Activated gamma-delta T cell treated with Interleukin-2 at 50 U/mL for 16 hours (primary cell): ENCODE results near the gene SPOCK2.

ENCODE experiments used
- DNase-seq: peaks from one replicate; pipeline ENCODE4 v3.0.0-alpha.2; 2020

SPOCK2 gene

DNA sequence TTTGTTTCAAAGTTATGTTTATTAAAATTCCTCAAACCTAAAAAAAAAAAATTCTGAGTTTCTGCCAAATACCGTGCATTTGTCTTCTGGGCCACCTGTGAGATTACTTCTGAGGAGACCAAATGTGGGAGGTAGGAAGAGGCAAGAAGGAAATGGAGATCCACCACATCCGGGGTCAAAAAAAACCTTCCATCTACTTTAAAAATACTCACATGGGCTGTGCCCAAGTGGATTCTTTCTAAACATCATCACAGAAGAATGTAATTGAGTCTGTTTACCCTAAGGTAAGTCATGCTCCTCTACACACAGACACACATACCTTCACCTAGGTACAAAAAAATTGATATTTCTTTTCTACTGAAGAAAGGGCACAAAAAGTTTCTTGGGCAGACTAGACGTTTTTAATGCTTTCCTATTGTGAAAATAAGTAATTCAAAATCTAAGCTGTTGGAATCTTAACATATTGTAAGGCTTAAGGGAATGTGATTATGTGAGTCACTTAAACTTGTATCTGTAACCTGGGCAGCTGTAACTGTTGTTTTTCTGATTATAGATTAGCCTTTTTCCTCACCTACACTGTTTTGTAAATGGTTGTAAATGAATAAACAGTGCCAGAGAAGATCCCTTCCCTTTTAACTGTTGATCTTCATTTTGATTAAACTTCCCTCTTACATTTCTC is 19.1 kb upstream of the SPOCK2 start:
- peak; percentile 31 for DNase-seq

DNA sequence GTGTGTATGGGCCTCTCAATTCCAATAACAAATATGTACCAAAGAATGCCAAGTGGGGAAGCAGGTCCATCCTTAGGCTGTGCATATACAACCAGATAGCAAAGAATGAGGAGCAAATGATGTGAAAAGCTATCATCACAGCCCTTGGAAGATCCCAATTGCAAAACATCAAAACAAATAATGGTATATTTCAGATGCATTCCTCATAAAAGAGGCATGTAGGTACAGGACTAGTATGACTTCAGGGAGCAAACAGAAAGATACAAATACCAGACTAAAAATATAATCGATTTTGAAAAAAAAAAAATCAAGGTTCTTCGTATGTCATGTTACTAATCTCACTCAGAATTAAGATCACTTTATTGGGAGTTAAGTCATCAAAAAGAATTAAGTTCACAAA is 18.5 kb upstream of the SPOCK2 start:
- no peak for DNase-seq

DNA sequence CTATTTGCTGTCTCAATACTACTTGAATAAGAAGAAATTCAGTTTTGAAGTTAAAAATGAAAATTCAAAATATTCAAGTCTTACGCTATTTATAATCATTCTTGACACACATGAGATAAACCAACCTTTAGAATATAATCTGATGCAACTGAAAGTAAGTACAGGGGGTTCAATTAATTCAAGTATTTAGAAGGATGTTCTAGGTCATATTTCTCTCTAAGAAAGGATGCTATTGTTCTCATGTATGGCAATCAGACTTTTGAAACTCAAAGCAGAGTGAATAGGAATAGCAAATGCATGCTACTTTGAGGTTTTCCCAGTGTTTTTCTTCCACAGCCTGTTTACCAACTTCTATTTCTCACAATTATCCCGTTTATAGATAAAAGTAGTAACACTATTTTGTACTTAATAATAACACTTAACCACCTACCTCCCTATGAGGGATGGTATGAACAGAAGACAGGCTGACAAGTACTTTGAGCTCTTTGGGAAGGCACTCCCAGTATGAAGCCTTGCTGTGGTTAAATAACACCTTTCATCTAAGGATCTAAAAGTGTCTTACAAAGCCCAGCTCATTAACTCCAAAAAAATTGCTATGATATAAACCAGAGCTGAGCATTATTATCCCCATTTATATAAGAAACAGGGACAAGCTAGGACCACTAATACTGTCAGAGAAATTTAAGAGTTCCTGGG is 18.0 kb upstream of the SPOCK2 start:
- no peak for DNase-seq

DNA sequence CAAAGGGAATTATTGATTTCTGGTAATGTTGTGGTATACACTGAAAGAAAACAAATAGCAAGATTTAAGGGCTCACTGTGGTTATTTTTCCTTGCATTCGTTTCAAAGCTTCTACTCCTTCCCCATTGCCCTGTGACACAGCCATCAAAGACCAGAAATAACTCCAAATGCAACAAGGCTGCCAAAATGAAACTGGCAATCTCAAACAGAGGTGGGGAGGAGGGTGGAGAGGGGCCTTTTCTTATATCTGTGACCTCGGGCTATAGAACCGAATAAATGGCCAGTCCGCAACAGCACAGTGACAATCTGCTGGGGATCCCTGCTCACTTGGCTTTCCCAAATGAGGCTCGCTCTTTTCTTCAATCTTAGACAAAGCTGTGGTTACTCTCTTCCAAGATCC is 17.4 kb upstream of the SPOCK2 start:
- no peak for DNase-seq

DNA sequence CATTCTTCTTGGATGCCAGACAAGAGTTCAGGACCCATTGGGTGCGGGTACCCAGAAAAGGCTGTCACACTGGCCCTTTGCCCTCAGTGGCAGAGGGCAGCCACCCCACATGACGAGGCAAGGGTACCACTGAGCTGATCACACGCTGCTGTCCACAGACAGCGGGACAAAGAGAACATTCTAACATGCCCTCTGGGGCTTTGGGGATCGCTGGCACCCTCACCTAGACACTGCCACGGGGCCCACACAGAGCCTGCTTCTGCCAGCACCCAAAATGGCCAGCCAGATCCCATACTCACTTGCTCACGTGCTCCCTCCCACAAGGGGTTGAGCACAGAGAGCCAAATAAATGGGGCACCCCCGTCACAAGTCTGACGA is 16.7 kb upstream of the SPOCK2 start:
- DNase-seq: no peak

DNA sequence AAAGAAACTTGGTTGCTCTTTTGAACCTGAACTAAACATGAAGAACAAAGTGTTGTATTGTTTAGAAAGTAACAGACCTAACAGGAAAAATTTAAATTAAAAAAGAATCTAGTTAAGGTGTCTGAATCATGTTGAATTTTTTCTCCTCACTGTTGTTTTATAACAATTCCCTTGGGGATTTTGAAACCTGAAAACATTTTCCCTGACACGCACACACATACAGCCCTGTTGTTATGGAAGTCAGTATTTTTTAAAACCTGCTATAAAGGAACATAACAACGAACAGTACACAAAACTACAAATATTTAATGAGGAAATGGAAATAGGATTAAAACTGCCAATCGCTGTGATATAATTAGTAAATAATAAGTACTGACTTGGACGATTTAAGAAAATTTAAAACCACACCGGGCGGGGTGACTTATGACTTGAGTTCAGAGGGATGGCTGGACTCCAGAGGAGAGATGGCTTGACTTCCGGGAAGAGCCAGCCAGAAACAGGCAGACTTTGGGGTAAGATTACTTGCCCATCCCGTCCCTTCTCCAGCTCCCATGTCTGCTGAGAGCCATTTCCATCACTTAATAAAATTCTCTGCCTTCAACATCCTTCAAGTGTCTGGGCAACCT is 16.2 kb upstream of the SPOCK2 start:
- no peak for DNase-seq

DNA sequence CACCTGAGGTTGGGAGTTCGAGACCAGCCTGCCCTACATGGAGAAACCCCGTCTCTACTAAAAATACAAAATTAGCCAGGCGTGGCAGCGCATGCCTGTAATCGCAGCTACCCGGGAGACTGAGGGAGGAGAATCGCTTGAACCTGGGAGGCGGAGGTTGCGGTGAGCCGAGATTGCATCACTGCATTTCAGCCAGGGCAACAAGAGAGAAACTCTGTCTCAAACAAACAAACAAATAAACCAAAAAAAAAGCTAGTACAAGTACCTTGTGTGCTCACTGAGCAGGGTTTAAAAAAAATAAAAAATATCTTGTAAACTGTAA is 11.2 kb upstream of the SPOCK2 start:
- no peak for DNase-seq

DNA sequence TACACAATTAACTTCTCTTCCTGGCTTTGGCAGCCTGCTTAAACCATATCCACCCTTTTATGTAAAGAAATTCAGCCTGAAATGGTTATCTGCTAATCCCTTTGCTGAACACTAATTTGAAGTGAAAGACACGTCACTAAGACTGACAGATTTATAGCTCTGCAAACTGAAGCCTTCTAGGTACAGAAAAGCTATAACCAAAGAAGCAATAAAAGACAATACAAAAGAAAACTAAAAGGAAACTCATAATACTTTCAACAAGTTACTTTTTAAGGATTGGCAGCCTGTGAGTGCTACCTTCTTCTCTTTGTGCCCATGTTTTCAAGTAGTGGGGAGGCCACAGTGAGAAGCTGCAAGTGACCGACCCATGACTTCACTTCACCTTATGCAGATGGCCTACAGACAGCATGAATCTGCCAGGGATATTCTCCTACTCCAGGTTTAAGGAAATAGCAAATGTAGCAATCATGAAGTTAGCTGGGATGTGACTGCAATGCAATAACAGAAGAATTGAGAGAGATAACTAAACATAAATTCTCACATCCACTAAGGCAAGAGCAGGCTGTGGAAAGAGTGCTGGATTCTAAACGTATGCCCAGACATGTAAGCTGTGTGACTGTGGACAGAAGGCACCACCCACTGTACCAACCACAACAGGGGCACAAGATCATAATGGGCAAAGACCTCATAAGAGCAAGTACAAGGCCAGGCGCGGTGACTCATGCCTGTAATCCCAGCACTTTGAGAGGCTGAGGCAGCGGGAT is 10.7 kb upstream of the SPOCK2 start:
- no peak for DNase-seq

DNA sequence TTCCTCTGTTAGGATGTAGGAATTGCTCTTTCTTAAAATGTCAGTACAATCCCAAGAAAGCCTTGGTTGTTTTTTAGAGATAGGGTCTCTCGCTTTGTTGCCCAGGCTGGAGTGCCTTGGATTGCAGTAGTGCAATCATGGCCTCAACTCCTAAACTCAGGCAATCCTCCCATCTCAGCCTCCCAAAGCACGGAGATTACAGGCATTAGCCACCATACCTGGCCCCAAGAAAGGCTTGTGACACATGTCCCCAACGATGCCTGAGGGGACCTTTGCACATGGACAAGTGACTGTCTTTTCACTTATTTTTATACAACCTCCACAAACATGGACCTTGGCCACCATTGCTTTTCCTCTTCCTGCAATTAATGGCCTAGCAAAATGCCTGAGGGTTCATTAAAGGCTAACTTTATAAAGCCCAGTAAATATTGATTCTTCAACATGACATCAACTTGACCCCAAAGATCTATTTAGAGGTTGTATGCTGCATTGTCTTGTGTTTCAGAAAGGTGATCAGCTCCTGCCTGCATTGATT is 10.0 kb upstream of the SPOCK2 start:
- no peak for DNase-seq

DNA sequence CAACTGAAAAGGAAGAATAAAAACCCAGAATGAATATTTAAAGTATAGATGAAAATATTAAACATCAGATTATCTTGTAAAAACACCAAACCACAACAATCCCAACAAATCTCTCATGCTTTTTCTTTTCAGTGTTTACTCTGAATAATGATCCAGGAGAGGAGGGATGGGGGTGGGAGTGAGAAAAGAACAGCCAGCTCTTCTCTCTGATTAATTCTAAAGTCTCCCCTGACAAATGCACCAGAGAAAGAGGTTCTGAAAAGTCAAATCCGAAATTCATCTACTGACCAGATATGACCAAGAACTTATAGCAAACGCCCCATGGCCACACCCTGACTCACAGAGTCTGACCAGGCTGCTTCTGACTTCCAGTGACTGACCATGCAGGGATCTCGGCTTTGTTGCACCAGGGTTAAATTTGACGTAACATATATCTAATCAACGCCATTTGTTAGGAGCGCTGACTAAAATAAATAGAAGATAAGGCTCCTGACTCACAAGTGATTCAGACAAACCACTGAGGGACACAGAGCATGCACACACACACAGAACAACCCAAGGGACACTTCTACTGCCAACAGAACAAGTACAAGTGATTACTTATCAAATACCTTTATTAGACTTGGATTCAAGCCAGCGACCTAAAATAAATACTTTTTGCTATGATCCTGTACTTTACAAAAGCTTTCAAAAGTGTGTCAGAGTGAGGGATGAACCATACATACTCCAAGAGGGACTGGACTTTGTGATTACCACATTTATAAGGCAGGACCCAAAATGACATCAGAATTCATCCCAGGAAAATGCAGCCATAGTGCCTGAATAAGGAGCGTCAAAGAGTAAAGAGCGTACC is 9.3 kb upstream of the SPOCK2 start:
- DNase-seq: no peak

DNA sequence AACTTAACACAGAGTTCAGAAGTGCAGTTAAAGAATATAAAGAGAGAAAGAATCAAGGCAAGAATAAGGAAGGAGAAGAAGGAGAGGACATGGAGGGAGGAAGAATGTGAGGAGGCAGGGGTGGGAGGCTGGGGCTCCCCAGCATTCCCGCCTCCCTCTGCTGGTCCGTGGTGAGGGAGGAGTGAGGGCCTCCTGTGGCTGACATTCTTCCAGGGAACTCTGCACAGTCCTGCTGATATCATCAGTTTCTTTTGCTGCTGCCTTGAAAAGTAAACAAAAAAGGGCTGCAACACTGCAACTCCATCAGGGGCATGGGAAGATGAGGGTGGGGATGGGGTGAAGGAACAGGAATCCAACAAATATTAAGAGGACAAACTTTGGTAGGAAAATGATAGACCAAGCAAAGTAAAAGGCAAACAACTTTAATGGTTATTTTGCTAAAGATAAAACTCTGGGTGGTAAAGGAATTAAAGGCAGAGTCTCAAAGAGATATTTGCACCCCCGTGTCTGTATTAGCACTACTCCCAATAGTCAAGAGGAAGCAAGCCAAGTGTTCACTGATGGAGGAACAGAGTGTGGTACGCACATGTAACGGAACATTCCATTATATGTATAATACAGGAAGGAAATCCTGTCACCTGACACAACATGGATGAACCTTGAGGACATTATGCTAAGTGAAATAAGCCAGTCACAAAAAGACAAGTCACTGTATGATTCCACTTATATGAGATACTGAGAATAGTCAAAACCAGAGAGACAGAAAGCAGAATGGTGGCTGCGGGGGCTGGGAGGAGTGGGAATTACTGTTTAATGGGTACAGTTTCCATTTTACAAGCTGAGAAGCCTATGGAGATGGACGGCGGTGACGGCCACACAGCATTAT is 8.0 kb upstream of the SPOCK2 start:
- no peak for DNase-seq

DNA sequence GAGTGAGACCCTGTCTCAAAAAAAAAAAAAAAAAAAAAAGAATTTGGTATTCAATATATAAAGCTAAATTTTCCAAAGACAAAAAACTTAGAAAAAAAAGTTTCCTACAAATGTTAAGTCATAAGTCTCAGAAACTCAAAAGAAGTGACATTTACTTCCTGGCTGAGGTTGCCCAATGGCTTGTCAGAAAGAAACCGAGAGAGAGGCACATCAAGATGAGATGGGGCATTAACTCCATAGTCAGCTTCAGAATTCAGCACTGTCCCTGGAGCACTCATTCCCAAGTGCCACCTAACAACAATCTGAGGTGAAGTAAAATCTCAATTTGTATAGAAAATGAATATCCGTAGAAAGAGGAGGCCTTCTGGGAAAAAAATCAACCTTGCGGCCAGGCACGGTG is 6.8 kb upstream of the SPOCK2 start:
- no peak for DNase-seq

DNA sequence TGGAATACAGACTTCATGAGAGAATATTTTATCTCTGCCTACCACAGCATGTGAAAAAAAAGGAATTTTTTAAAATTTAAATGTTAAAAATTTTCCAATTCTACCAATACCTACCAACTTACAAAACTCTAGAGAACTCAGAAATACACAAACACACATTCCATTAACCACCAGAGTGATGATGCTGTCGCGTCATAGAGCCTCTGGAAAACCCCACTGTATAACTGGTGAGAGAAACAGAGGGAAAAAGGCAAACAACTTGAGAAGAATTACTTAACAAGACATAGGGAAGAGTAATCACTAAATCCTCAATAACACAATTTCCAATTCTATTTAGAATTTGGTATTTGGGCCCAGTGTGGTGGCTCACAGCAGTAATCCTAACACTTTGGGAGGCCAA is 6.2 kb upstream of the SPOCK2 start:
- DNase-seq: no peak

DNA sequence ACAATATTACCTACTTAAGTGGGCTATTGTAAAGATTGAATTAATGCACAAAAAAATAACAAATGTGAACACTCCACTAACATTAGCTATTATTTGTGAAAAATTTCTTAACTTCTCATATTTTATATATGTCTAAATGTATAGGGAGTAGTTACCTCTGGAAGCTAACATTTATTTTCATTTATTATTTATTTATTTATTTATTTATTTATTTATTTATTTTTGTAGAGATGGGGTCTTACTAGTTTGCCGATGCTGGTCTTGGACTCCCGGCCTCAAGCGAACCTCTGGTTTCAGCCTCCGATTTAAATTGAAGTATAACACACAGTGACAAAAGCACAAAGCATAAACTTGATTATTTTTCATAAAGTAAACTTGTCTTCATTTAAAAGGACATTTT is 5.1 kb upstream of the SPOCK2 start:
- no peak for DNase-seq

DNA sequence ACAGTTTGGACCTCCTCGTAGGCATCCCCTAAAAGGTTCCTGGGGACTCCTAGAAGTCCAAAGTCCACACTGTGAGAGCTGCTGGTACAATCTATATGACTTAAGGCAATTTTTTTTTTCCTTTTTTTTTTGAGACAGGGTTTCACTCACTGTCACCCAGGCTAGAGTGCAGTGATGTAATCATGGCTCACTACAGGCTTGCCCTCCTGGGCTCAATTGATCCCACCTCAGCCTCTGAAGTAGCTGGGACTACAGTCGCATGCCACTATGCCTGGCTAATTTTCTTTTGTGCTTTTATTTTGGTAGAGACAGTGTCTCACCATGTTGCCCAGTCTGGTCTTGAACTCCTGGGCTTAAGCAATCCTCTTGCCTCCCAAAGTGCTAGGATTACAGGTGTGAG is 4.6 kb upstream of the SPOCK2 start:
- no peak for DNase-seq

DNA sequence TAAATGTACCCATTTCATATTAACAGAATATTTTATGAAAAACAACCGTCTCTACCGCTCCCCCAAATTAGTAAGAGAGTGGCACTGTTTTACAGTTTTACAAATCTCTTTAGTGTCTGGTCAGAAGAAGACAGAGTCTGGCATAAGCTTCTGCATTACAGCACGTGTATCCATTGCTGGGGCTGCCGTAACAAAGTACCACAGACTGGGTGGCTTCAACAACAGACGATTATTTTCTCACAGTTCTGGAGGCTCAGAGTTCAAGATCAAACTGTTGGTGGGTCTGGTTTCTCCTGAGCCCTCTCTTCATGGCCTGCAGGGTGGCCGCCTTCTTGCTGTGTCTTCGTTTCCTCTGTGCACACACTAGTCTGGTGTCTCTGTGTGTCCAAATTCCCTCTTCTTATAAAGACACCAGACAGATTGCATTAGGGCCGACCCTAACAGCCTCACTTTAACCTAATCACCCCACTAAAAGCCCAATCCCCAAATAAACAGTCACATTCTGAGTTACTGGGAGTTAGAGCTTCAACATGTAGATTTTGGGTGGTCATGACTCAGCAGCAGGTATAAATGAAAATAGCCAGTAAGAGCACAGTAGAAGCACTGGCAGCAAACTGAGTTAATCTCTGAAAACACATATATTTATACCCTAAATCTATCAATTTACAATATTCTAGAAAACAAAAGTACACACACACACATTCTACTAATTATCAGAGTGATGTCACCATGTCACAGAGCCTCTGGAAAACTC is 4.0 kb upstream of the SPOCK2 start:
- DNase-seq: no peak

DNA sequence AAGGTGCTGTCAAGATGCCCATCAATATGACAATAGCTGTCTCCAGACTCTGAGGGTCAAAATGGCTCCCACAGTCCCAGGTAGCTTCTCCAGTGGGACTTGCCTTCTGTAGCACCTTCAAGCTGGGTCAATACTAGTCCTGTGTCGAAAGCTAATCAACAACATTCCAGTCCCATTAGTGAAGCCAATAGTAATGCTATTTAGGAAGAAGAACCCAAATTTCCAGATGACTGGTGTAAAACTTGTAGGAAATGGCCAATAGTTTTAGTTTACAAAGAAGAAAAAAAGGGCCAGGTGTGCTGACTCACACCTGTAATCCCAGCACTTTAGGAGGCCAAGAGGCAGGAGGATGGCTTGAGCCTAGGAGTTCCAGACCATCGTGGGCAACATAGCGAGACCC is 2.0 kb upstream of the SPOCK2 start:
- DNase-seq: no peak

DNA sequence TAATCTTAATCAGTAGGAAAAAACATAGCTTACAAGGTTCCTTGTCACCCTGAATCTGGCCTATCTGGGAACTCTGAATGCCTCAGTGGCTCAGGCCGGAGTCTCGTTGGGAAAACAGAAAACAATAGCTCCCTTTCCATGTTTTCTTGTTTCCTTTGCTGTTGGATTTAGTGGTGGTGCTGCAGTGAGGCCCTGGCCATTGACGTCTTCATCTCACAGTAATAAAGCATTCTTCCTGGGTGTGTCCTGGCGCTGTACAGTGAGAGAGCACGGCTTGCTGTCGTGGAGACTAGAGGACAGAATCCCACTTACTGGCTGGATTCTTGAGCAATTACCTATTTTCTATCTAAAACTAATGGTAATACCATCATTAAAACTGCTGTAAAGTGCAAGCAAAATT is 1.3 kb upstream of the SPOCK2 start:
- DNase-seq: no peak

DNA sequence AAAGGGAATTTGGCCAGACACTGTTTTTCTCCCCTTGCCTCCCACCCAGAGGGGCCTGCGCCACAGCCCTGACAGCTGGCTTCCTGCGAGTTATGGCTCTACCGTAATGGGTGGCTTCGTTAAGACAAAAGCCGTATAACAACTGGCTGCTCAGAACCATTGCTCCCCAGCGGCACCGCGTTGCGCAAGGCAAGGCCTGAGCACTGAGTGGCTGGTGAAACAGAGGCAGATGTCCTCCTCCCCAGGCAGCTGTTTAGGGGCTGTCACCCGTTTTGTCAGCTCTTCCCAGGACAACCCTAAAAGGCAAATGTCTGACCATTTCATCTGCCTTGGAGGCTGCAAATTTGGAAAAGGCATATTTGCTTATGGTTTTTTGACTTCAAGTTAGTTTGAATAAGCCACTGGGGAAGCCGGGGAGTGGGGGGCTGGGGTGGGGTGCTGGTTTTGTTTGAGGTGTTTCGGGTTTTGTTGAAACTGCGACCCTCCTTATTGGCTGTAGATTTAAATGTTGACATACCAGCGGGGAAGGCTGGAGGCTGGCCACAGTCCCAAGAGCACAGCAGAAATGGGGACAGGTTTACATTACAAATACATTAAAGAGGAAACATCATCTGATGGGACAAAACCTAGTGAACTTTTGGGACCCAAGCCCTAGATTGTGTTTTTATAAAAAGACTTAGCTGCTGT is 681 bp upstream of the SPOCK2 start:
- DNase-seq: peak; percentile 55

DNA sequence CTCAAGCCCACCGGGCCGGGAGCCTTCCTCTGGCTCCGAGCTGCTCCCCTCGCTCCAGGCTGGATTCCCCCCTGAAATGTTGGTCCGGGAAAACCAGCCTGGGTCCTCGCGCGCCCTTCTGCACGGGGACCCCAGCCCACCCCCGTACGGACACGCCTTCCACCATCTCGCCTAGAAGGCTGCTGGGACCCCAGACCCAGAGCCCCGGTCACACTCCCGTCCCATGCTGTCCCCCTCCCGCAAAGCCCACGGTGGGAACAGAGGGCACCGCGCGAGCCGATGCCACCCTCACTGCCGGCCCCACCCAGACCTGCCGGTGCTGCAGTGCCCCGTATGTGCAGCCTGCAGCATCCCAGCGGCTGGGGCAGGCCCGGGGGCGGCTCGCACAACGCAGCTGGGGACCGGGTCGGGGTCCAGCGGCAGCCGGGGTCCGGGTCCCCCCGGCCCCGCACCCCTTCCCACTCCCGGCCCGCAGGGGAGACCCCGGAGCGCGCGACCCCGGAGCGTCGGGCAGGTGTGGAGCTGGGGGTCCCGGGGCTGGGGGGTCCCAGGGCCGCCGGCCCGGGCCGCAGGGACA is 871 bp downstream of the SPOCK2 start:
- peak; percentile 52 for DNase-seq
